Left colon (tissue), 2 donors: ENCODE measurements around the gene CXADR. TPM values are rescaled to one million over a fixed set of nuclear protein-coding genes. Genes with fewer than 3 reads are reported as not detected.
"Not testable (repeated sequence)": the region's sequence is repeated elsewhere in the genome, so short reads cannot be mapped to it uniquely, and the experiment has no call there.

Experiments used
- ATAC-seq: fragments of 200-7000 bp; cut with Tn5 transposase; one replicate; pipeline ENCODE4 v1.9.1; 2020; ENCODE audit warnings: mild to moderate bottlenecking, moderate library complexity
- DNase-seq, 2 donors: peaks; one replicate each; pipeline ENCODE4 v3.0.0-alpha.2; 2020
- intact Hi-C, 2 donors: fragments of 100-400 bp; cut with DNase I in 1 of 2; cut with micrococcal nuclease in 1 of 2; formaldehyde crosslinking; loops; one replicate each; pipeline versions ENCODE4 v1.11.2 to v1.14.0; 2022; cut with DNase I, micrococcal nuclease
- total RNA-seq, 2 donors: library from RNA; stranded (reverse); fragmentation: NEBNext Ultra II Directional; extraction: Animal tissue kit (Norgen Biotek cat#: 25700); gene quantifications; one replicate each; pipeline ENCODE4 v1.2.1, GENCODE V29; 2021
- donor health status: DM: no; HTN: no; CAD: no.
- donor health status: DM: yes; HTN: yes; CAD: no.

Gene CXADR
- total RNA-seq, 2 donors from 2014 or later, result 70.5 to 79.2 TPM

GRCh38 chr21:17498586-17498985, 14.3 kb upstream of the CXADR start:
- DNase-seq, result no peak
- intact Hi-C loops, result no loop called here
- ATAC-seq, result no peak

- no peak for DNase-seq
- intact Hi-C loops, result no loop called here
- peak; percentile 91 for ATAC-seq
These were observed 11.5 kb upstream of the CXADR start for GRCh38 chr21:17501107-17502006.

GRCh38 chr21:17502985-17503384, 9.9 kb upstream of the CXADR start:
- ATAC-seq, DNase-seq, intact Hi-C loops: not testable (repeated sequence)

- intact Hi-C loops, result no loop called here
- DNase-seq (peak in 1 of 2 donors; percentile 57), ATAC-seq (peak; percentile 22)
These were observed 5.9 kb upstream of the CXADR start for GRCh38 chr21:17506951-17507350.

- no peak for DNase-seq
- ATAC-seq, result no peak
- intact Hi-C loops, result no loop called here
These were observed 5.3 kb upstream of the CXADR start for GRCh38 chr21:17507591-17507990.

GRCh38 chr21:17513214-17514123, 626 bp downstream of the CXADR start:
- intact Hi-C loops, result no loop called here
- DNase-seq, result peak in 1 of 2 donors; percentile 59
- ATAC-seq, result peak; percentile 47

GRCh38 chr21:17514124-17514845, 1.4 kb downstream of the CXADR start:
- no peak for ATAC-seq
- no peak for DNase-seq
- intact Hi-C loops, result no loop called here

- DNase-seq, ATAC-seq, intact Hi-C loops: not testable (repeated sequence)
These were observed 4.2 kb downstream of the CXADR start for GRCh38 chr21:17517008-17517407.

GRCh38 chr21:17519208-17519738, 6.4 kb downstream of the CXADR start:
- no peak for ATAC-seq
- intact Hi-C loops, result no loop called here
- DNase-seq, result no peak

GRCh38 chr21:17519965-17520609, 7.2 kb downstream of the CXADR start:
- DNase-seq, result no peak
- intact Hi-C loops, result no loop called here
- ATAC-seq, result no peak

GRCh38 chr21:17523007-17523451, 10.2 kb downstream of the CXADR start:
- intact Hi-C loops, result no loop called here
- no peak for DNase-seq

GRCh38 chr21:17523979-17524494, 11.2 kb downstream of the CXADR start:
- ATAC-seq, result not testable (repeated sequence)

More at GRCh38 chr21:17523007-17523451, 10.2 kb downstream of the CXADR start:
- peak; percentile 97 for ATAC-seq

GRCh38 chr21:17524635-17525034, 11.8 kb downstream of the CXADR start:
- intact Hi-C loops, result no loop called here
- no peak for ATAC-seq

More at GRCh38 chr21:17523979-17524494, 11.2 kb downstream of the CXADR start:
- DNase-seq, intact Hi-C loops: not testable (repeated sequence)

GRCh38 chr21:17526776-17527175, 13.9 kb downstream of the CXADR start:
- ATAC-seq, result no peak
- intact Hi-C loops, result no loop called here
- no peak for DNase-seq

More at GRCh38 chr21:17524635-17525034, 11.8 kb downstream of the CXADR start:
- DNase-seq, result no peak

GRCh38 chr21:17527240-17527639, 14.4 kb downstream of the CXADR start:
- intact Hi-C loops, result no loop called here
- DNase-seq (no peak), ATAC-seq (no peak)

- DNase-seq, result no peak
- ATAC-seq, result no peak
- intact Hi-C loops, result no loop called here
These were observed 14.9 kb downstream of the CXADR start for GRCh38 chr21:17527711-17528110.

GRCh38 chr21:17529648-17530047, 16.8 kb downstream of the CXADR start:
- intact Hi-C loops, result no loop called here
- ATAC-seq (peak; percentile 54), DNase-seq (no peak)

- ATAC-seq (no peak), DNase-seq (no peak)
- intact Hi-C loops, result no loop called here
These were observed 19.4 kb downstream of the CXADR start for GRCh38 chr21:17532292-17532691.
